WTC11 (cell line): ENCODE data around the gene JOSD2.

Source experiments
- ZNF317 ChIP-seq: sonication (generic); formaldehyde crosslinking; IDR thresholded peaks from 2 replicates; pipeline ENCODE4 v1.8.1; 2023; ENCODE audit warnings: low read depth, mild to moderate bottlenecking, moderate library complexity, missing genetic modification reagents, borderline replicate concordance
- TF ChIP-seq, protein P1 (sequence below): fragments of 200-600 bp; IDR thresholded peaks from 2 replicates; pipeline ENCODE4 v1.8.0; 2022; ENCODE audit warnings: antibody characterized with exemption
- TF ChIP-seq, protein P2 (sequence below): sonication (generic); formaldehyde crosslinking; IDR thresholded peaks from 2 replicates; pipeline ENCODE4 v1.8.0; 2023; ENCODE audit warnings: missing genetic modification reagents, mild to moderate bottlenecking, borderline replicate concordance

DNA sequence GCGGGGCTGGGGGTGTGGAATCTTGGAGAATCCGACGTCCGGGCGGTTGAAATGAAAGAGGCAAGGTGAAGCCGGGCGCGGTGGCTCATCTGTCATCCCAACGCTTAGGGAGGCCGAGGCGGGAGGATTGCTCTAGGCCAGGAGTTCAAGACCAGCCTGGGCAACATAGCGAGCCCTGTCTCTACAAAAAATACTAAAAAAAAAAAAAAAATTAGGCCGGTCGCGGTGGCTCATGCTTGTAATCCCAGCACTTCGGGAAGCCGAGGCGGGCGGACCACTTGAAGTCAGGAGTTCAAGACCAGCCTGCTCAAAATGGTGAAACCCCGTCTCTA lies 34.1 kb downstream of the JOSD2 start:
- no peak for TF ChIP-seq ZNF317 (CRISPR knock-in tag)
- TF ChIP-seq, protein P1, sequence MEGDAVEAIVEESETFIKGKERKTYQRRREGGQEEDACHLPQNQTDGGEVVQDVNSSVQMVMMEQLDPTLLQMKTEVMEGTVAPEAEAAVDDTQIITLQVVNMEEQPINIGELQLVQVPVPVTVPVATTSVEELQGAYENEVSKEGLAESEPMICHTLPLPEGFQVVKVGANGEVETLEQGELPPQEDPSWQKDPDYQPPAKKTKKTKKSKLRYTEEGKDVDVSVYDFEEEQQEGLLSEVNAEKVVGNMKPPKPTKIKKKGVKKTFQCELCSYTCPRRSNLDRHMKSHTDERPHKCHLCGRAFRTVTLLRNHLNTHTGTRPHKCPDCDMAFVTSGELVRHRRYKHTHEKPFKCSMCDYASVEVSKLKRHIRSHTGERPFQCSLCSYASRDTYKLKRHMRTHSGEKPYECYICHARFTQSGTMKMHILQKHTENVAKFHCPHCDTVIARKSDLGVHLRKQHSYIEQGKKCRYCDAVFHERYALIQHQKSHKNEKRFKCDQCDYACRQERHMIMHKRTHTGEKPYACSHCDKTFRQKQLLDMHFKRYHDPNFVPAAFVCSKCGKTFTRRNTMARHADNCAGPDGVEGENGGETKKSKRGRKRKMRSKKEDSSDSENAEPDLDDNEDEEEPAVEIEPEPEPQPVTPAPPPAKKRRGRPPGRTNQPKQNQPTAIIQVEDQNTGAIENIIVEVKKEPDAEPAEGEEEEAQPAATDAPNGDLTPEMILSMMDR: no peak
- TF ChIP-seq, protein P2, sequence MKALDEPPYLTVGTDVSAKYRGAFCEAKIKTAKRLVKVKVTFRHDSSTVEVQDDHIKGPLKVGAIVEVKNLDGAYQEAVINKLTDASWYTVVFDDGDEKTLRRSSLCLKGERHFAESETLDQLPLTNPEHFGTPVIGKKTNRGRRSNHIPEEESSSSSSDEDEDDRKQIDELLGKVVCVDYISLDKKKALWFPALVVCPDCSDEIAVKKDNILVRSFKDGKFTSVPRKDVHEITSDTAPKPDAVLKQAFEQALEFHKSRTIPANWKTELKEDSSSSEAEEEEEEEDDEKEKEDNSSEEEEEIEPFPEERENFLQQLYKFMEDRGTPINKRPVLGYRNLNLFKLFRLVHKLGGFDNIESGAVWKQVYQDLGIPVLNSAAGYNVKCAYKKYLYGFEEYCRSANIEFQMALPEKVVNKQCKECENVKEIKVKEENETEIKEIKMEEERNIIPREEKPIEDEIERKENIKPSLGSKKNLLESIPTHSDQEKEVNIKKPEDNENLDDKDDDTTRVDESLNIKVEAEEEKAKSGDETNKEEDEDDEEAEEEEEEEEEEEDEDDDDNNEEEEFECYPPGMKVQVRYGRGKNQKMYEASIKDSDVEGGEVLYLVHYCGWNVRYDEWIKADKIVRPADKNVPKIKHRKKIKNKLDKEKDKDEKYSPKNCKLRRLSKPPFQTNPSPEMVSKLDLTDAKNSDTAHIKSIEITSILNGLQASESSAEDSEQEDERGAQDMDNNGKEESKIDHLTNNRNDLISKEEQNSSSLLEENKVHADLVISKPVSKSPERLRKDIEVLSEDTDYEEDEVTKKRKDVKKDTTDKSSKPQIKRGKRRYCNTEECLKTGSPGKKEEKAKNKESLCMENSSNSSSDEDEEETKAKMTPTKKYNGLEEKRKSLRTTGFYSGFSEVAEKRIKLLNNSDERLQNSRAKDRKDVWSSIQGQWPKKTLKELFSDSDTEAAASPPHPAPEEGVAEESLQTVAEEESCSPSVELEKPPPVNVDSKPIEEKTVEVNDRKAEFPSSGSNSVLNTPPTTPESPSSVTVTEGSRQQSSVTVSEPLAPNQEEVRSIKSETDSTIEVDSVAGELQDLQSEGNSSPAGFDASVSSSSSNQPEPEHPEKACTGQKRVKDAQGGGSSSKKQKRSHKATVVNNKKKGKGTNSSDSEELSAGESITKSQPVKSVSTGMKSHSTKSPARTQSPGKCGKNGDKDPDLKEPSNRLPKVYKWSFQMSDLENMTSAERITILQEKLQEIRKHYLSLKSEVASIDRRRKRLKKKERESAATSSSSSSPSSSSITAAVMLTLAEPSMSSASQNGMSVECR: no peak
